C4-2B (cell line): ENCODE results near the gene SHROOM3.

Experiments used
- H3K27ac ChIP-seq: fragments of 450-650 bp; 2 replicates; pipeline ENCODE4 v1.5.1; 2017
- ZFX ChIP-seq: fragments of 450-650 bp; IDR thresholded peaks from 2 replicates; pipeline ENCODE4 v1.6.1; 2017
- TF ChIP-seq, protein P1 (sequence below): fragments of 450-650 bp; conservative IDR thresholded peaks from 2 replicates; pipeline ENCODE4 v1.5.1; 2017; ENCODE audit warnings: mild to moderate bottlenecking

The SHROOM3 gene

DNA sequence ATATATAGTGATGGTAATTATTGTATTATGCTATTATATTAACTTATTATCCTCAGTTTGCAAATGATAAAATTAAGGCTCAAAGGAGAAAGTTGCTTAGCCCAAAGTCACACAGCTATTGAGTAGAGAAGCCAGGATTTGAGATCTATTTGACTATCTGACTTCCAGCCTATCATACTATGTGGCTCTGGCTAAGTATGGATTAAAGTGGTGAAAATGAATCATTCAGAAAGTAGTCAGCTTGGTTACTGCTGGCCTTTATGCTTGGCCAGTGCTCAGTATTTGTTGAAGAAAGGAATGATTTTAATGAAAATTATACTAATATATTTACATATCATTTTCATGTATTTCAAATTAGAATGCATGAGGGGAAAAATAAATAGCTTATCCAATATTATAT, 219.8 kb downstream of the SHROOM3 start:
- TF ChIP-seq ZFX, result no peak
- TF ChIP-seq, protein P1, sequence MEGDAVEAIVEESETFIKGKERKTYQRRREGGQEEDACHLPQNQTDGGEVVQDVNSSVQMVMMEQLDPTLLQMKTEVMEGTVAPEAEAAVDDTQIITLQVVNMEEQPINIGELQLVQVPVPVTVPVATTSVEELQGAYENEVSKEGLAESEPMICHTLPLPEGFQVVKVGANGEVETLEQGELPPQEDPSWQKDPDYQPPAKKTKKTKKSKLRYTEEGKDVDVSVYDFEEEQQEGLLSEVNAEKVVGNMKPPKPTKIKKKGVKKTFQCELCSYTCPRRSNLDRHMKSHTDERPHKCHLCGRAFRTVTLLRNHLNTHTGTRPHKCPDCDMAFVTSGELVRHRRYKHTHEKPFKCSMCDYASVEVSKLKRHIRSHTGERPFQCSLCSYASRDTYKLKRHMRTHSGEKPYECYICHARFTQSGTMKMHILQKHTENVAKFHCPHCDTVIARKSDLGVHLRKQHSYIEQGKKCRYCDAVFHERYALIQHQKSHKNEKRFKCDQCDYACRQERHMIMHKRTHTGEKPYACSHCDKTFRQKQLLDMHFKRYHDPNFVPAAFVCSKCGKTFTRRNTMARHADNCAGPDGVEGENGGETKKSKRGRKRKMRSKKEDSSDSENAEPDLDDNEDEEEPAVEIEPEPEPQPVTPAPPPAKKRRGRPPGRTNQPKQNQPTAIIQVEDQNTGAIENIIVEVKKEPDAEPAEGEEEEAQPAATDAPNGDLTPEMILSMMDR, result no peak
- no peak overlapping the region for H3K27ac ChIP-seq

DNA sequence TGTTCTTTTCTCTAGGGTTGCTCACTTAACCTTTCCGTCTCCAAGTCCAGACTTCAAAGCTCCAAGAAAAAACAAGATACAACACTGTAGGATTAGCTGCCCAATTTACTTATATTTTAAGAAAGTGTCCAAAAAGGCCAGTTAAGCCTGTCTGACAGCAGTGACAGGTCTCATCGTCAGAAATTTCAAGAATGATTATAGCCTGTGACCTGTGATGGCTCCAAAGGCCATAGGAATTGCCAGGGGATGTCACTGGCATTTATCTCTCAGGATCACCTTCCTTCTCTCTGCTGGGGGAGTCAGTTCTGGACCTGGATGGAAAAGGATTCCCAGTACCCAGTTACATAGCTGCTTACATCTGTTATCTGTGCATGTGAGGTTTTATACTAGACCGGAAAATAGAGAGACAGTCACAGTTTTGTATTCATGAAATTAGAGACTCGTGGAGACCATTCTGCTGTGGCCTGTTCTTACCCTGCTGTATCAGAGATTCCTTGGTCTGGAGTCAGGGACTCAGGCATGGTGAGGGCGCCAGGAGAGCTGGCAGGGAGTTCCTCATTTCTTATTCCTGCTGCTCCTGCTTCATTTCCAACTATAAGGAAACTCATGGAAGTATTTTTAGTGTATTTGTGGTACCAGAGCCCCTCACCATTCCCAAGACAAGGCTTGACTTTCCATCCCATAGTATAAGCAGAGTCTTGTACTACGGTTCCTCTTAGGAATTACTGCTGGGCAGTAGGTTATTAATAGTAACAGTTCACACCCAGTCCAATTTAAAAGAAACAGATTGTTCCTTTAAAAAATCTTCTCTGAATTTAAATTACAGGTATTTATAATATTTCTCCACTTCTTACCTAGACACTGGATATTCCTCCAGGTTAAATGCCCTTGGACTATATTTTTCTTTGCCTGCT, 220.8 kb downstream of the SHROOM3 start:
- no peak overlapping the region for H3K27ac ChIP-seq
- TF ChIP-seq ZFX, result no peak
- TF ChIP-seq, protein P1, result no peak

DNA sequence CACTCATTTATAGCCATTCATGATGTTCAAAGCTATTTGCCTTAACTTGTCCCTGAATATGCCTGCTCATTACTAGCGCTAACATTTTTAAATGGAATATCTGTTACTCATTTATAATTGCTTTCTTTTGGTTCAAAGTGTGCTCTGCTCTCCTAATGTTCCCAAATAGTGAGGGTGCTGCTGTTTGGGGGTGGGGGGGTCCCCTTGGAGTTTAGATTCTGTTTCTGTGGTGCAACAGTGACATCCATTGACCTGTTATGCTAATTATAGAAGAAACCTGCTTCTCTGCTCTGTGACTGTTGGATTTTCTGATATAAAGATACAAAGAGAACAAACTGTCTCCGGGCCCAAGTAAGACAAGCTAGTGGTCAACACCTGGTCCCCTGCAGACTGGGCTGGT, 222.4 kb downstream of the SHROOM3 start:
- no peak overlapping the region for H3K27ac ChIP-seq
- TF ChIP-seq, protein P1, result no peak
- TF ChIP-seq ZFX, result no peak

DNA sequence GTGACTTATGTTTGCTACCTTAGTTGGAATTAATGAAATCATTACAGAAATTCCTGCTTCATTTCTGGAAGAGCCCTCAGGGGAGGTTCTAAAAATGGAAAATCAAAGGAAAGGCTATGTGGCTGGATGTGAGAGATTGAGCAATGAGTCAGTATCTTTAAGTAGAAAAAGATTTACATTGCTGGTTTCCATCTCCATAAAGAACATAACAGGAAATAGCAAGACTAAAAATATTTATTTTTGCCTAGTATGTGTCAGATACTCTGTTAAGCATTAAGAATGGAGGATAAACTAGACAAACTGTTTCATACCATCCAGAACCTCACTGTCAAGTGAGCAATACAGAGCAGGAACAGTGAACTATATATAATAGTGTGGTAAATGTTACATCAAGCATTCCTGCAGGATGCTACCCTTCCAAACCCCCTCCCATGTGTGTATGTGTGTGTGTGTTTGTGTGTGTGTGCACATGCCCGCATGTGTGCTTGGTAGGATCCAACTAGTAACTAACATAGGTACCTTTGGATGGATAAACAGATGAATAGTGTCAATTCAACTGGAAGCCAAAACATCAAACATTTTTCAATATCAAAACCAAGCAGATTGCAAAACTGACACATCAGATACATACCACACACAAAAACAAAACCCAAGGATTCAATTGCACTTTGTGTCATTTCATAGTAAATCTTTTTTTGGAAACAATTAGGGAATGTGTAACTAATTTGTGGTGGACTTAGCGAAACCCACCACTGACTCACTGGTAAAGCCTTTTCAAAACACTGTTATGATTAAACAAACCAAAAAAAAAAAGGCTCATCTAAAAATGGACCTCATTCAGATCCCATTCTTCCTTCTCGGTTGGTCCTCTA, 223.4 kb downstream of the SHROOM3 start:
- no peak for TF ChIP-seq ZFX
- no peak overlapping the region for H3K27ac ChIP-seq

DNA sequence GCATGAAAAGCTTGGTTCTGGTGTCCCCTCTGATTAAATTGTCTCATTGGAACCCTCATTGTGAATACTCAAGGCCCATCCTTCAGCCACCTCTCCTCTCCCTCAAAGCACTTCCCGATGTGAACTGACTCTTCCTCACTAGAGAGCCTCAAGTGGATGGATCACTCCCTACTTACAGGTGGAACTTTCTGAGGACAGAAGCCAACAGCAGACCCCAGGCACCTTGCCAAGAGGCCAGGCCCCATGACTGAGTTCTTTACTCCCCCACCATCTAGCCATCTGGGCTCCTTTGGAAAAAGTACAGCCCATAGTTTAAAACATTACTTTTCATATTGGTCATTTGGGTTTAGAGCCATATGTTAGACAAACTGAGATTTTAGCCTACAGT, 224.1 kb downstream of the SHROOM3 start:
- no peak for TF ChIP-seq ZFX
- TF ChIP-seq, protein P1, result no peak
- no peak overlapping the region for H3K27ac ChIP-seq

DNA sequence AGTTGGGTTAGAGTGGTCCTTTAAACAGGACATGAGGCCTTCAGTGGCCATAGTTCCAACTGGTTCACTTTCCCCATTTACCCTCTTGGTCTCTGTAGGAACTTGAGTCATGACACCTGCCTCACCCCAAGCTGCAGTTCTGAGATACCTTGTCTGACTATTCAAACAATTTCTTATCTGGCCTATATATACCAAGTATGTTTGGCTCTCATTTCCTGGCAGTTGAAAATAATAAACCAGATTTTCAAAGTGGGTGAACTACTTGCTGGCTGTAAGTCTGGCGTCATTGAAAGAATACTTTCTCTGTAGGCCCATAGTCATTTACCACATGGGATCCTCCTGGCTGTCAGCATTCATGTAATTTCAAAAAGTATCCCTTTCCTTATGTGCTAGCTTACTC, 228.8 kb downstream of the SHROOM3 start:
- no peak overlapping the region for H3K27ac ChIP-seq
- TF ChIP-seq, protein P1, result no peak
- TF ChIP-seq ZFX, result no peak

DNA sequence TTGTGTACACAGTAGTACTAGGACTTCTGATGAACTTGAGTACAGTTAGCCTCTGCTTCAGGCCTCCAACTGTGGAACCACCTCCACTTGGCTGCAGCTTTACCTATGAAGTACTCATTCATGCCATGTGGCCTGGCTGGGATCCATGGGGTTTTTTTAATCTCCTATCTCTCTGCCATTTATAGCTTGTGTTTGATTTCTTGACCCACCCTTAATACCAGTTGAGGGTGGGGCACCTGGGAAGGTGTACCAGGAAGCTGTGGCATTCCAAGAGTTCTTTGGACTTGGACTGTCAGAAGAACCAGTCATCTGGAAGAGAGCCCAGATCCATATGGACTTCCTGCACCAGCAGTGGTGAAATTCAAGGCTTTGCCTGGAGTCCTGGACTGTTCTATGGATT, 230.1 kb downstream of the SHROOM3 start:
- TF ChIP-seq ZFX, result no peak
- TF ChIP-seq, protein P1, result no peak
- peak overlapping the region; percentile 80 for H3K27ac ChIP-seq
